ENCODE measurements around the gene CHN1. TPM values are rescaled to one million over a fixed set of nuclear protein-coding genes. Genes with fewer than 3 reads are reported as not detected.

CHN1 gene
- total and polyA plus RNA-seq, 7 donors = 2.1 to 15.6 (median 11.4) TPM

- Histone ChIP-seq H3K27ac (no peak overlapping the region), H3K36me3 (no peaks in the 10 kb centered on the region), H3K9me3 (no peaks in the 10 kb centered on the region), H3K4me1 (no peaks in the 10 kb centered on the region), H3K27me3 (no peaks in the 10 kb centered on the region), H3K4me3 (no peak overlapping the region)
- no peak for TF ChIP-seq POLR2A (IDR thresholded peaks at IDR 0.05)
- TF ChIP-seq POLR2AphosphoS5 (IDR thresholded peaks at IDR 0.05) = no peak
- TF ChIP-seq CTCF (IDR thresholded peaks at IDR 0.05) = no peak
- no peak for TF ChIP-seq EP300 (IDR thresholded peaks at IDR 0.05)
- no peak for DNase-seq
- WGBS, 2 donors = 56 to 71% methylated on average over 6 of the region's 6 CpGs
- intact Hi-C loops (cut with DNase I) = no loop called here
Observed at GRCh38 chr2:174952607-174953006, 52.6 kb downstream of the CHN1 start.

GRCh38 chr2:174951745-174952144, 53.4 kb downstream of the CHN1 start:
- 74 to 88% methylated on average over 1 of the region's 1 CpG for WGBS, 2 donors
- DNase-seq = no peak
- Histone ChIP-seq H3K4me3 (no peak overlapping the region), H3K27me3 (no peaks in the 10 kb centered on the region), H3K9me3 (no peaks in the 10 kb centered on the region), H3K36me3 (no peaks in the 10 kb centered on the region), H3K27ac (no peak overlapping the region), H3K4me1 (no peaks in the 10 kb centered on the region)
- intact Hi-C loops (cut with DNase I) = no loop called here
- TF ChIP-seq CTCF (IDR thresholded peaks at IDR 0.05) (no peak), EP300 (IDR thresholded peaks at IDR 0.05) (no peak), POLR2AphosphoS5 (IDR thresholded peaks at IDR 0.05) (no peak)

GRCh38 chr2:174949988-174950687, 55.0 kb downstream of the CHN1 start:
- DNase-seq = no peak
- 94 to 96% methylated on average over 8 of the region's 8 CpGs for WGBS, 2 donors
- Histone ChIP-seq H3K9me3 (no peaks in the 10 kb centered on the region), H3K4me3 (no peak overlapping the region), H3K27ac (no peak overlapping the region), H3K4me1 (no peaks in the 10 kb centered on the region), H3K27me3 (no peaks in the 10 kb centered on the region), H3K36me3 (no peaks in the 10 kb centered on the region)
- intact Hi-C loops (cut with DNase I) = no loop called here
- TF ChIP-seq POLR2AphosphoS5 (IDR thresholded peaks at IDR 0.05) (no peak), EP300 (IDR thresholded peaks at IDR 0.05) (no peak), POLR2A (IDR thresholded peaks at IDR 0.05) (no peak), CTCF (IDR thresholded peaks at IDR 0.05) (no peak)

GRCh38 chr2:174945601-174946260, 59.5 kb downstream of the CHN1 start:
- intact Hi-C loops (cut with DNase I) = no loop called here

More at GRCh38 chr2:174945601-174946260, 59.5 kb downstream of the CHN1 start:
- Histone ChIP-seq H3K27me3 (no peaks in the 10 kb centered on the region), H3K27ac (no peak overlapping the region), H3K4me3 (no peak overlapping the region), H3K9me3 (no peaks in the 10 kb centered on the region), H3K36me3 (no peaks in the 10 kb centered on the region), H3K4me1 (no peaks in the 10 kb centered on the region)
- TF ChIP-seq CTCF (IDR thresholded peaks at IDR 0.05) (no peak), POLR2AphosphoS5 (IDR thresholded peaks at IDR 0.05) (no peak), EP300 (IDR thresholded peaks at IDR 0.05) (no peak), POLR2A (IDR thresholded peaks at IDR 0.05) (no peak)
- 84 to 88% methylated on average over 3 of the region's 3 CpGs for WGBS, 2 donors
- no peak for DNase-seq

All from sigmoid colon (tissue), 7 donors.